Measurements from ENCODE around the gene DPYD.

DPYD gene

GRCh38 chr1:97834899-97835298, 85.9 kb downstream of the DPYD start:
- DNase-seq: no peak

GRCh38 chr1:97833881-97834280, 87.0 kb downstream of the DPYD start:
- no peak for DNase-seq

- no peak for DNase-seq
These were observed 88.4 kb downstream of the DPYD start for GRCh38 chr1:97832481-97832880.

GRCh38 chr1:97827887-97828286, 92.9 kb downstream of the DPYD start:
- DNase-seq: no peak

- no peak for DNase-seq
These were observed 94.0 kb downstream of the DPYD start for GRCh38 chr1:97826820-97827219.

- DNase-seq: no peak
These were observed 96.2 kb downstream of the DPYD start for GRCh38 chr1:97824624-97825023.

GRCh38 chr1:97824200-97824599, 96.6 kb downstream of the DPYD start:
- no peak for DNase-seq

- DNase-seq: no peak
These were observed 100.2 kb downstream of the DPYD start for GRCh38 chr1:97820470-97821188.

GRCh38 chr1:97816927-97817326, 103.9 kb downstream of the DPYD start:
- DNase-seq: no peak

GRCh38 chr1:97814804-97815203, 106.0 kb downstream of the DPYD start:
- DNase-seq: no peak

GRCh38 chr1:97814121-97814520, 106.7 kb downstream of the DPYD start:
- DNase-seq: no peak

- no peak for DNase-seq
These were observed 108.8 kb downstream of the DPYD start for GRCh38 chr1:97812076-97812475.

- DNase-seq: no peak
These were observed 113.8 kb downstream of the DPYD start for GRCh38 chr1:97806996-97807520.

GRCh38 chr1:97806326-97806725, 114.5 kb downstream of the DPYD start:
- DNase-seq: no peak

GRCh38 chr1:97805093-97805492, 115.7 kb downstream of the DPYD start:
- no peak for DNase-seq

GRCh38 chr1:97803026-97803425, 117.8 kb downstream of the DPYD start:
- DNase-seq: no peak

- DNase-seq: no peak
These were observed 118.8 kb downstream of the DPYD start for GRCh38 chr1:97802011-97802410.

GRCh38 chr1:97797403-97798183, 123.2 kb downstream of the DPYD start:
- DNase-seq: no peak

GRCh38 chr1:97796711-97797110, 124.1 kb downstream of the DPYD start:
- DNase-seq: no peak

- no peak for DNase-seq
These were observed 128.2 kb downstream of the DPYD start for GRCh38 chr1:97792655-97793054.

- DNase-seq: no peak
These were observed 129.6 kb downstream of the DPYD start for GRCh38 chr1:97791251-97791650.

GRCh38 chr1:97787231-97787630, 133.6 kb downstream of the DPYD start:
- DNase-seq: no peak

GRCh38 chr1:97784661-97785060, 136.2 kb downstream of the DPYD start:
- no peak for DNase-seq

- no peak for DNase-seq
These were observed 137.1 kb downstream of the DPYD start for GRCh38 chr1:97783751-97784150.
